ENCODE measurements around the gene NFE2L3. TPM values are rescaled to one million over a fixed set of nuclear protein-coding genes. Genes with fewer than 3 reads are reported as not detected.

Gene NFE2L3
- total and polyA plus RNA-seq, 8 donors, result 1.2 to 10.3 (median 2.4) TPM

DNA sequence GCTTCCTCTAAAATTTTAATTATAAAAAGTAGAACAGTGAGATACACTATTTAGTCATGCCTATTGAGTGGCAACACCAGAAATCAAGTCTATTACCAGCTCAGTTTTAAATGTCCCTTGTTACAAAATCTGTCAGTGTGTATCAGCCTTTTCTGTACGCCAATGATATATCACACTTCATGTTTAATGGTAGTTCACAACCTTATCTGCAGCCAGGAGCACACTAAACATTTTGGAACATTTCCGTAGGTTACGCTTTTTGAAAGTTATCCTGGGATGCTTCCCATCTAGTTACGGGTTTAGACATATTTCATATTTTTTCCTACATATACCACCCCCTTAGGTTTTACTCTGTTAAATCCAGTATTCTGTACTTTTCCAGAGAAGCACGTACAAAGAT lies 43.2 kb downstream of the NFE2L3 start:
- intact Hi-C loops (cut with DNase I), result no loop called here
- FAIRE-seq, result no peak
- no peak for DNase-seq

DNA sequence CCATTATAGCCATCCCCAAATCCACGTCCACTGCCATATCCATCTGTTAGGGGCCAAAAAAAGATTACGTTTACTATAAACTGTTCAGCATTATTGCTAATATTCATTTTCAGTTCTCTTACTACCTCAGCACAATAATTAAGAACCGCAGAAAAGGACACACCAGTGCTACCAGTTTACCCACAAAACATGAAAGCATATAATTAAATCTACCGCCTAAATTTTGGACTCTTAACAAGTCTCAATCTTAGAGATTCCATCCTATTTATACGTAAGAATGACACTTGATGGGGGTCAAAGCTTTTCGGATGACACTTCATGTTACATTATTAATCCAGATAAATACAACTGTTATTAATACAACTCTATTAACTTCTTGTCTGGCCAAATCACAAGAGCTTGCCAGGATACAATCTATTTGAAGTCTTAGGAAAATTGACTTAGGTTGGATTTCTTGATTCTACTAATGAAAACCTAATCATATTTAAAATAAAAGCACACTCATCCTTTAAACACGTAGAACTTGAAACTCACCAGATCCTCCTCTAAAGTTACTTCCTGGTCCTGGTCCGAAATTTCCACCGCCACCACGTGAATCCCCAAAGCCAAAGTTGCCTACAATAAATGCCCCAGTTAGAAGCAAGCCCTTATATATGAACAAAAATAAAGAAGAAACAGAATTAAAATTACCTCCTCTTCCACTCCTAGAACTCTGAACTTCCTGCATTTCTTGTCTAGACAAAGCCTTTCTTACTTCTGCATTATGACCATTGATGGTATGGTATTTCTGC lies 44.1 kb downstream of the NFE2L3 start:
- peaks cover 2 to 64% (median 37%) of the 10 kb centered on the region in 3 donors for H3K36me3 ChIP-seq
- intact Hi-C loops (cut with DNase I), result no loop called here

More for the DNA sequence above, 43.2 kb downstream of the NFE2L3 start:
- Histone ChIP-seq H3K4me3 (peak overlapping the region in 1 of 4 donors; percentile 93), H3K4me1 (peaks cover 28 to 59% (median 58%) of the 10 kb centered on the region in 3 donors), H3K27ac (no peak overlapping the region), H3K27me3 (no peaks in the 10 kb centered on the region), H3K36me3 (peaks cover 9 to 73% (median 41%) of the 10 kb centered on the region in 3 donors), H3K9me3 (no peaks in the 10 kb centered on the region)
- TF ChIP-seq, protein P1, sequence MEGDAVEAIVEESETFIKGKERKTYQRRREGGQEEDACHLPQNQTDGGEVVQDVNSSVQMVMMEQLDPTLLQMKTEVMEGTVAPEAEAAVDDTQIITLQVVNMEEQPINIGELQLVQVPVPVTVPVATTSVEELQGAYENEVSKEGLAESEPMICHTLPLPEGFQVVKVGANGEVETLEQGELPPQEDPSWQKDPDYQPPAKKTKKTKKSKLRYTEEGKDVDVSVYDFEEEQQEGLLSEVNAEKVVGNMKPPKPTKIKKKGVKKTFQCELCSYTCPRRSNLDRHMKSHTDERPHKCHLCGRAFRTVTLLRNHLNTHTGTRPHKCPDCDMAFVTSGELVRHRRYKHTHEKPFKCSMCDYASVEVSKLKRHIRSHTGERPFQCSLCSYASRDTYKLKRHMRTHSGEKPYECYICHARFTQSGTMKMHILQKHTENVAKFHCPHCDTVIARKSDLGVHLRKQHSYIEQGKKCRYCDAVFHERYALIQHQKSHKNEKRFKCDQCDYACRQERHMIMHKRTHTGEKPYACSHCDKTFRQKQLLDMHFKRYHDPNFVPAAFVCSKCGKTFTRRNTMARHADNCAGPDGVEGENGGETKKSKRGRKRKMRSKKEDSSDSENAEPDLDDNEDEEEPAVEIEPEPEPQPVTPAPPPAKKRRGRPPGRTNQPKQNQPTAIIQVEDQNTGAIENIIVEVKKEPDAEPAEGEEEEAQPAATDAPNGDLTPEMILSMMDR (IDR thresholded peaks at IDR 0.05), result no peak
- WGBS, 2 donors, result 49 to 68% methylated on average over 5 of the region's 5 CpGs
- no peak for ATAC-seq

DNA sequence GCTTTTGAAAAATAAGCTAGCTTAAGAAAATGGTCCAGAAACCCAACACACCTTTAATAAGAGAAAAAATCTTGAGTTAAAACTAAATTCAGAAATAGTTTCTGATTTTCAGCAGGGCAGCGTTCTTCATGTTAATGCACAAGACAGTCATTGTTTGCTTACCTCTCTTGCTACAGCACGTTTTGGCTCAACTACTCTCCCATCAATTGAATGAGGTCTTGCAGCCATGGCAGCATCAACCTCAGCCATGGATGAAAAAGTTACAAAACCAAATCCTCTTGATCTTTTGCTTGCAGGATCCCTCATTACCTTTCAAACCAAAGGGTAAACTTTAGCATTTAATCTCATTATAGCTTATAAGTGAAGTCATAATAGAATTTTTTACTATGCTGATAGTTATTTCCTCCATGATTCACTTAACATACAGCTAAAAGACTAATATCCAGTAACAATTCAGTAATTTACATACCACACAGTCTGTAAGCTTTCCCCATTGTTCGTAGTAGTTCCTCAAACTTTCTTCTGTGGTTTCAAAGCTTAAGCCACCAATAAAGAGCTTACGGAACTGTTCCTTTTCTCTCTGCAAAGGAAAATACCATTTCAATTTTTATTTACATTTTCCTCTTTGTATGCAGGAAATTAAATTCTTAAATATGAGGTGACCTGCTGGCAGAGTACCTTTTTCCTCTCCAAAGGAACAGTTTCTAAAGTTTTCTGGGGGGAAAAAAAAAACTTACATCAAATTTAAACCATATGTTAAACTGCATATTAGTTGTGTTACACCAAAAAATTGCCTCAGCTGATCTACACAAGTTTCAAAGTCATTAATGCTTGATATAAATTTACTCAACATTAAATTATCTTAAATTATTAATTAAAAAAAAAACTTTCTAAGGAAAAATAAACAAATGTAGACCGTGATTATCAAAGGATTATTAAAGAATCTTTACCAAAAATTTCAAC lies 45.4 kb downstream of the NFE2L3 start:
- WGBS, 2 donors, result 4% methylated on average over 5 of the region's 5 CpGs
- Histone ChIP-seq H3K4me1 (peaks cover 28 to 50% (median 47%) of the 10 kb centered on the region in 3 donors), H3K27ac (peak overlapping the region in 2 of 4 donors; percentile 100), H3K36me3 (peaks cover 0 to 51% (median 36%) of the 10 kb centered on the region in 3 donors), H3K9me3 (no peaks in the 10 kb centered on the region), H3K4me3 (peak overlapping the region; percentile 45 to 93 (median 80)), H3K27me3 (no peaks in the 10 kb centered on the region)
- DNase-seq (no peak), FAIRE-seq (no peak), ATAC-seq (no peak)
- intact Hi-C loops (cut with DNase I), result no loop called here
- TF ChIP-seq, protein P1 (IDR thresholded peaks at IDR 0.05), result no peak

More for the DNA sequence above, 44.1 kb downstream of the NFE2L3 start:
- WGBS, 2 donors, result 27 to 37% methylated on average over 10 of the region's 10 CpGs
- Histone ChIP-seq H3K27me3 (no peaks in the 10 kb centered on the region), H3K9me3 (no peaks in the 10 kb centered on the region), H3K27ac (no peak overlapping the region), H3K4me1 (peaks cover 28 to 58% (median 53%) of the 10 kb centered on the region in 3 donors), H3K4me3 (peak overlapping the region in 2 of 4 donors; percentile 9 to 93)
- FAIRE-seq (no peak), DNase-seq (no peak), ATAC-seq (no peak)
- TF ChIP-seq, protein P1 (IDR thresholded peaks at IDR 0.05), result no peak

DNA sequence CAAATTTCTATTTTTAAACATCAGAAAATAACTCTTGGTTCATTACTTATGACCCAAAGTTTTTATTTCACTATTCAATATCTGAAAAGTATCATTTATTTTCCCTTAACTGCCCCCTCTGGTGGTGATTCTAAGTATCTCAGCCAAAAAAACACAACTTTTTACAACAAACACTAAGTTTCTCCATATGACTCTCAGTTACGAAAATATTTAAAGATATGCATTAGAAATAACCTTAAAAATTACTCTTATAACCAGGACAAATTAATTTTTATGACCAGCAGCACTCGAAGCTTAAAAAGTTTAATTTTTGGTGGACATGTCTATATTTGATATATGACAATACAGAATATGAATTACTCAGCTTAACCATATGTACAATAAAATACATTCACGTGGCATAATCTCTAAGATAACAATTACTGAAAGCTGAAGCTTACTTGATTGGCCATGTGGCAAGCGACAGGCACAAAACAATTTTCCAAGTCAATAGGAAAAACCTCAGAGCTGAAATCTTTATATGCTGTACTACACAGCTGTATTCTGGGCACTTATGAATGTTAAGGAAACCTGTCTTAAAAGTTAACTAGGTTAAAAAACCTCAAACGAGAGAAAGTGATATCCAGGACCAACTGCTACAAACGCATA lies 46.3 kb downstream of the NFE2L3 start:
- Histone ChIP-seq H3K36me3 (peaks cover 0 to 42% (median 28%) of the 10 kb centered on the region in 3 donors), H3K4me1 (peaks cover 26 to 42% (median 39%) of the 10 kb centered on the region in 3 donors), H3K27ac (peak overlapping the region in 2 of 4 donors; percentile 100), H3K4me3 (peak overlapping the region; percentile 45 to 93 (median 80)), H3K9me3 (no peaks in the 10 kb centered on the region), H3K27me3 (no peaks in the 10 kb centered on the region)
- DNase-seq (no peak), ATAC-seq (no peak), FAIRE-seq (peak; percentile 80)
- TF ChIP-seq, protein P1 (IDR thresholded peaks at IDR 0.05), result peak; percentile 53 to 74 (median 61)
- intact Hi-C loops (cut with DNase I), result no loop called here
- WGBS, 2 donors, result 0% methylated on average over 6 of the region's 6 CpGs

Data from pancreas (tissue), 10 donors.